NCI-H187 (cell line): ENCODE results near the gene ZBED6.
"Not testable (repeated sequence)": the region's sequence is repeated elsewhere in the genome, so short reads cannot be mapped to it uniquely, and the experiment has no call there.

ENCODE experiments used
- DNase-seq, 2 experiments: peaks; one replicate each; lab custom pipeline; 2025; lab: John Stamatoyannopoulos, UW

ZBED6 gene

GRCh38 chr1:203778789-203779188, 16.6 kb upstream of the ZBED6 start:
- DNase-seq: no peak

GRCh38 chr1:203781962-203782361, 13.5 kb upstream of the ZBED6 start:
- no peak for DNase-seq

- no peak for DNase-seq
These were observed 5.5 kb upstream of the ZBED6 start for GRCh38 chr1:203789966-203790365.

GRCh38 chr1:203791498-203791897, 3.9 kb upstream of the ZBED6 start:
- no peak for DNase-seq

- DNase-seq: no peak
These were observed 2.9 kb upstream of the ZBED6 start for GRCh38 chr1:203792486-203792885.

- not testable (repeated sequence) for DNase-seq
These were observed 1.9 kb upstream of the ZBED6 start for GRCh38 chr1:203793561-203793960.

- DNase-seq: no peak
These were observed 521 bp upstream of the ZBED6 start for GRCh38 chr1:203794764-203795440.

- DNase-seq: no peak
These were observed 798 bp downstream of the ZBED6 start for GRCh38 chr1:203796236-203796605.

- no peak for DNase-seq
These were observed 1.8 kb downstream of the ZBED6 start for GRCh38 chr1:203797216-203797615.

GRCh38 chr1:203797948-203798655, 2.7 kb downstream of the ZBED6 start:
- no peak for DNase-seq

- no peak for DNase-seq
These were observed 3.7 kb downstream of the ZBED6 start for GRCh38 chr1:203799157-203799556.

GRCh38 chr1:203799971-203800370, 4.5 kb downstream of the ZBED6 start:
- no peak for DNase-seq

- DNase-seq: no peak
These were observed 10.3 kb downstream of the ZBED6 start for GRCh38 chr1:203805689-203806088.

- no peak for DNase-seq
These were observed 11.8 kb downstream of the ZBED6 start for GRCh38 chr1:203807196-203807595.

GRCh38 chr1:203813581-203814341, 18.3 kb downstream of the ZBED6 start:
- no peak for DNase-seq

GRCh38 chr1:203818399-203818798, 23.0 kb downstream of the ZBED6 start:
- no peak for DNase-seq

GRCh38 chr1:203823306-203823705, 27.9 kb downstream of the ZBED6 start:
- DNase-seq: no peak

- DNase-seq: no peak
These were observed 30.8 kb downstream of the ZBED6 start for GRCh38 chr1:203826175-203826574.

GRCh38 chr1:203828002-203828401, 32.6 kb downstream of the ZBED6 start:
- no peak for DNase-seq

- DNase-seq: no peak
These were observed 33.1 kb downstream of the ZBED6 start for GRCh38 chr1:203828503-203828902.

- DNase-seq: not testable (repeated sequence)
These were observed 33.8 kb downstream of the ZBED6 start for GRCh38 chr1:203829247-203829646.

- DNase-seq: no peak
These were observed 40.1 kb downstream of the ZBED6 start for GRCh38 chr1:203835476-203835875.

GRCh38 chr1:203839081-203839480, 43.7 kb downstream of the ZBED6 start:
- no peak for DNase-seq
